CD4-positive, alpha-beta T cell treated with Interleukin-4 for 1 hour (primary cell): ENCODE results near the gene LMBRD2.
"Not testable (repeated sequence)": the region's sequence is repeated elsewhere in the genome, so short reads cannot be mapped to it uniquely, and the experiment has no call there.

Experiments
- DNase-seq, 2 donors: peaks; one replicate each; pipeline ENCODE4 v3.0.0-alpha.2; 2020 to 2022

LMBRD2 gene

DNA sequence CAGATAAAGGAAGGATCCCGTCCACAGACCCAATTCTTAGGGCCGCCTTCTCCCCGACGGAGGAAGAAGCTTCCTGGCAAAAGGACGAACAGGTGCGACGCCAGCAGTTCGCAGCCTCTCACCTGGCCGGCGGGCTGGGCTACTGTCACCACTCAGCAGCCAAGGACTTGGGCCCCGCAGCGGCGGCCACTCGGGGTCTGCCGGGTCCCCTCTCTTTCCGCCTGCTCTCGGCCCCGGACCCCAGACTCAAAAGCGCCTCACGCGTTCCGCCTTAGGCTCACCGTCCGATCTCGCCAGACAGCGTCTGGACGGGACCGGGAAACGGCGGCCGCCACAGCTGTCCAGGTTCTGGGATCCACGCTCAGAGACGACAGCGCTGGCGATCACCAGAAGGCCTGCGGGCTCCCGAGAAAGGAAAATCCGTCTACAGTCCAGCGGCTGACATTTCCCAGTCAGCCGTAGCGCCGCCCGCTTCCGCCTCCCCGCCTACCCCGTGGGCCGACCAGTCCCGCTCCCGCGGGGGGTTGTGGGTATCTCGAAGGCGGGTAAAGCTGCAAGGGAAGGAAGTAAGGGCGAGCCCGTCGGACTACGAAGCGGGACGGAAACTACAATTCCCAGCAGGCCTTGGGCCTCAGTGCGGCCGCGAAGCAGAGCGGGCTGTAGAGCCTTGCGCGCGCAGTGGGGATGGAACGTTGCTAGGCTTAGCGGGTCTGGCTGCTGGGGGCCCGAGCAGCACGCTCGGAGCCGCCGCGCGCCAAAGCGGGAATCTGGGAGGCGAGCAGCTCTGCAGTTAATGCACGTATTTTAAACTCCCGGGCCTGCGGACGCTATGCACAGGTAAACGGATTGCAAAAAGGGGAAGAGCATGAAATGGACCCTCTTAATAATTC lies at the start of gene LMBRD2, which contains the start of gene SKP2:
LMBRD2 (minus strand) TSS at position 454 of the 890 bp plus-strand sequence. CDS start 8,538 bp downstream, outside the sequence.
SKP2 (plus strand) TSS at position 678 of the 890 bp plus-strand sequence; CDS start at position 830, 152 bp downstream.
- peak; percentile 96 to 97 for DNase-seq

DNA sequence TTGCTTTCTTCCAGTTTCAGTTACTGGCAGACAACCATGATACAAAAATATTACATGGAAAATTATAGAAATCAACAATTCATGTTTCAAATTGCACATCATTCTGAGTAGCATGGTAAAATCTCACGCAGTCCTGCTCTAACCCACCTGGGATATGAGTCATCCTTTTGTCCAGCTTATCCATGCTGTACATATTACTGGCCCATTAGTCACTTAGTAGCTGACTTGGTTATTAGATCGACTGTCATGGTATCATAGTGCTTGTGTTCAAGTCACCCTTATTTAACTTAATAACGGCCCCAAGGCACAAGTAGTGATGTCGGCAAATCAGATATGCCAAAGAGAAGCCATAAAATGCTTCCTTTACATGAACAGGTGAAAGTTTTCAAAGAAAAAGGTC lies 48.8 kb upstream of the LMBRD2 start:
- no peak for DNase-seq

DNA sequence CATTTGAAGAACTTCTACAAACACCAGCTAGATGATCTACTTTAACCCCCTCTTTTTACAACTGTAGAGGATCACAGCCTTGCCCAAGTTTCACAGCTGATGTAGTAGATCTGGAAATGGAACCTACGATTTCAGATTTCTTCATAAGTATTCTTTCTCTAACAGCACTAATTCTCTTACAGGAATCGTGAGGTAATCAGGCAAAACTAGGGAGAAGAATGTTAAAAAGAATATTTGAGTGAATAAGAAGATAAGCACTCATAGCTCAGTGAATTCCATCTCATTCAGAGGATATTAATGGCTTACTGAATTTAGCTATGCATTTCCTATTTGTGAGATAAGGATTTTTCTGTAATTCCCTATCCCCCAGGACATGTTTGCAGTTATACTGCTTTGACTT lies 47.9 kb upstream of the LMBRD2 start:
- no peak for DNase-seq

DNA sequence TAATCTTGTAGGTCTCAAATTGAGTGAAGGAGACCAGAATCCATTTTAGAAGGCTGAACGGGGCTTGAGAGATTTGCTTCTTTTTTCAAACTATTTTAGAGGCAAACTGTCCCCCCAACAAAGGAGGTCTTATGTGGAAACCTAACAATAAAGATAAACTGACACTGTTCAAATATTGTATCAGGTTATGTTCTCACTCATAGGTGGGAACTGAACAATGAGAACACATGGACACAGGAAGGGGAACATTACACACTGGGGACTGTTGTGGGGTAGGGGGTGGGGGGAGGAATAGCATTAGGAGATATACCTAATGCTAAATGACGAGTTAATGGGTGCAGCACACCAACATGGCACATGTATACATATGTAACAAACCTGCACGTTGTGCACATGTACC lies 47.1 kb upstream of the LMBRD2 start:
- not testable (repeated sequence) for DNase-seq

DNA sequence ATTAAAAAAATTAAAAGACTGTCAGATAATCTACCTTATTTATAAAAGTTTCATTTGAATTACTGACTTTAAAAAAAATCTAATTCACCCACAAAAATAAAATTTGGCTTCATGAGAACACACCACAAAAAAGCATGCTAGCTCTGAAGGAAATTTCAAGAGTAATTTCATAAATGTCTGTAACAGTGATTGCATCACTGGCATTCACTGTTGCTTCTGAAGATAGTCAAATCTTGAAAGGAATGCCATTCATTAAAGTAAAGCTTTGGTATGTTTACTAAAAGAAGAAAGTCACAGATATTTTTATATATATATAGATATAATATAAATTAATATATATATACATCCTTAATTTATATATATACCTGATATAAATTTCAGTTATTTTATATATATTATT lies 46.6 kb upstream of the LMBRD2 start:
- no peak for DNase-seq

DNA sequence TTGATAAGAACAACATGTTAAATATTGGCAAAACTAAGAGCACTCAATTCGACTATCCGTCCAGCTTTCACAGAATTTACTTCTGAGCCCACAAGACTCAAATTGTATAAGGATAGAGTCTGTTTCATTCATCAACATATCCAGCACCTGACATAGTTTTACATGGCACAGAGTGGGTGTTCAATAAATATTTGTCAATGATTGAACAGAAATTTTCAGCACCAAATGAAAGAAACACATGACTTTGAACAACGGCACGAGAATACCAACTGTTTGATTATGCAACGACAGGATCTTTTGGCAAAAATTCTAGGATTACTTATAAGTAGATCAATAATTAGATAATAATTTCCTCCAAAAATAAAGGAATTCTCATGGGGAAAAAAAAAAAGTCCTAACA lies 42.1 kb upstream of the LMBRD2 start:
- no peak for DNase-seq

DNA sequence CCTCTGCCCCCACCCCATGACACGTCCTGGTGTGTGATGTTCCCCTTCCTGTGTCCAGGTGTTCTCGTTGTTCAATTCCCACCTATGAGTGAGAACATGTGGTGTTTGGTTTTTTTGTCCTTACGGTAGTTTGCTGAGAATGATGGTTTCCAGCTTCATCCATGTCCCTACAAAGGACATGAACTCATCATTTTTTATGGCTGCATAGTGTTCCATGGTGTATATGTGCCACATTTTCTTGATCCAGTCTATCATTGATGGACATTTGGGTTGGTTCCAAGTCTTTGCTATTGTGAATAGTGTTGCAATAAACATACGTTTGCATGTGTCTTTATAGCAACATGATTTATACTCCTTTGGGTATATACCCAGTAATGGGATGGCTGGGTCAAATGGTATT lies 32.7 kb upstream of the LMBRD2 start:
- DNase-seq, result not testable (repeated sequence)

DNA sequence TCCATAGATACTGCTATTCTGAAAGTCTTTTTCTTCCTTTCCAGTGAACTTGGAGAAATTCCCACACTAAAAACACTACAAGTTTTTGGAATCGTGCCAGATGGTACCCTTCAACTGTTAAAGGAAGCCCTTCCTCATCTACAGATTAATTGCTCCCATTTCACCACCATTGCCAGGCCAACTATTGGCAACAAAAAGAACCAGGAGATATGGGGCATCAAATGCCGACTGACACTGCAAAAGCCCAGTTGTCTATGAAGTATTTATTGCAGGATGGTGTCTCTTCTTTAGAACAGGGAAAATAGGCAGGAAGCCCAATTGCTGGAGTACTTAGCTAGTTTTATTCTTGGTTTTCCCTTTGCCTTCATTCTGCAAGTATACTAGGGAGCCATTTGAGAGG lies 30.1 kb upstream of the LMBRD2 start:
- DNase-seq, result no peak

DNA sequence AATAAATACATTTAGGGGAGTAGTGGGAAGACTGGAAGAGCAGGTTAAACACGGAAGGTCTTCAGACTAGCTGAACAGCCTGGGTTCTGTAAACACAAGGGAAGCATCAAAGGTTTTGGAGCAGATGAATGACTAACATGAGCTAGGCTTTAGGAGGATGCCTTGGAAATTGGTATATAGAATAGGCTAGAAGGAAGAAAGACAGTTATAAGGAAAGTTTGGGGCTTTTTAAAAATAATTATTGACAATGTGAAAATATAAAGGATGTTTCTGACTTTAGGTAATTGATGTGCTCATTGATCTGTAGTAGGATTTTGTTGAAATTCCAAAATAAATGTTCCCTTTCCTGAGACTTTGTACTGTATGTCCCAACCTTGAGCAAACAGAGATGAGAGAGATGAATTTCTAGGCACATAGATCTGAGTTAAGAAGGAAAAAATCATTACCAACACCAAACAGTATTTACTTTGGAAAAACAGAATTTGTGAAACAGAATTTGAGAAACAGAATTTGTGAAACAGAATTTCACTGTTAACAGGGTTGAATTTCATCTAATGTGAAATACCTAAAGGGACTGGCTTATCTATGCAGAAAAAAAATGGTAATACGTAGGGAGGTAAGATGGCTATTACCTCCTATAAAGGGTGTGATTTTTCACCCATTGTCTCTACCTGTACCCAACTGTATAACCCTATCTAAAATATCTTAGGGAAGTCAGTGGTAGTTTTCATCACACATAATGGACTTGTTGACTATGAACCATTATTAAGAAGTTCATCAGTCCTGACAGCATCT lies 29.1 kb upstream of the LMBRD2 start:
- DNase-seq, result no peak

DNA sequence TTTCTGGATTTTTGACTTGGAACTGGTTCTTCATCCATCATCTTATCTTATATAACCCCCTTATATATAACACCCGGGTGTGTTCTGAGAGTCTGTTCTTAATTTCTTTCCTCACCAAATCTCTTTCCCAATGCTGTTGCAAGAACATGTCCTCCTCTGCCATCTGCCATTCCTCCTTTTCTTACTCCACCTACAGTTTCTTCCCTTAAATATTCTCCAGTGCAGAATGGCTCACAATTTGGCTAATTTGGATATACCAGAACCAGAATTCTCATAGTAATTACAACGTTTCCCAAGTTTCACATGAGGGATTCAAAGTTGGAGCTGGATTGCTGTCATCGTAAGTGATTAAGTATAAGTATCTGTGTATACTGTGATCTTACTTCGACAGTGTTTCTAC lies 28.3 kb upstream of the LMBRD2 start:
- DNase-seq, result no peak

DNA sequence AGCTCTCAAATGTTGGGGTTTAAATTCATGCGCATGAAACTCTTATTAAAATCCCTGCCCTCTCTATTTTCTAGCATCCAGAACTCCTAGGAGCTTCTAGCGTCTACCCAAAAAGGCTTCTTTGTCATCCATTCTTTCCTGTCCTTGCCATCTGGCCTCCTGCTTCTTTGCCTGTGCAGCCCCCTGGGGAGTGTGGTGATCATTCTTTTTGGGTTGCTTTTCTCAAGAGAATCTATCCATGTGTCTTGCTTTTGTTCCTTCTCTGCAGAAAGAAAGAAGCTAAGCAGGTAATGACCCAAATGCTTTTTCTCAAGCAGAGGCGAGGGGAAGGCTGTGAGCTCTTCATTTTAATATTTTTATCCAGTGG lies 26.8 kb upstream of the LMBRD2 start:
- DNase-seq, result no peak

DNA sequence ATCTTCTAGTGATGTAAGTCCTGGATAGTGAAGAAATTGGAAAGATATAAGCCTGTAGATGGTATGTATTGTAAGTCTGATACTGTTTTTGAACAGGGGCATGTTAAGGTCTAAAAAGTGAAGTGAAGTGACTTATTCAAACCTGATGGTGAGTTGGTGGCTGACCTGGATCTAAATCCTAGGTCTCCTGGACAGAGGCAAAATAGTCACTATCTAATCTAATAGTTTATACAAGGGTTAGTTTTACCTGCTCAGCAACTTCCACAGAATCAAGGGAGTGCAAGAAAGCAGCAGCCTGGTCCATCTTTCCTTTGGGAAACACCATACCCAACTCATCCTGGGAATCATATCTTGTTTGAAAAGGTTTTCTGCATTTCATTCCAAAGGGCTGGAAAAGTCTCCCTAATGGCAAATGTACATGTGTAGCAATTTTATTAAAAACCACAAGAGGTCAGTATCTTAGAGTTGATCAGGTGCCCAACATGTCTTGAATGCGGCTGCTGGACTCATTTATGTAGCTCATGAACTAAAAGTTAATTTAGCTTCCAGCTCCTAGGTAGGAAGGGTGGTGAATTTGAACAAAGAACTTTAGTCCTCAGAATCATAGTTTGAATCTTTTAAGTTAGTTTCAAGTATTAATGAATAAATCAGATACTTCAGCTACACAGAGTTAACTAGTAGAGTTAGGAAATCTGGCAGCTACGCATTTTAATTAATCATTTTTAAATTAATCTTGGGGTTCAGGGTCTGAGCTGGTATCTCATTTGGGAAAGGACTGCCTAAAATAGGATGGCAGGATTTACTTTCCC lies 26.2 kb upstream of the LMBRD2 start:
- no peak for DNase-seq

DNA sequence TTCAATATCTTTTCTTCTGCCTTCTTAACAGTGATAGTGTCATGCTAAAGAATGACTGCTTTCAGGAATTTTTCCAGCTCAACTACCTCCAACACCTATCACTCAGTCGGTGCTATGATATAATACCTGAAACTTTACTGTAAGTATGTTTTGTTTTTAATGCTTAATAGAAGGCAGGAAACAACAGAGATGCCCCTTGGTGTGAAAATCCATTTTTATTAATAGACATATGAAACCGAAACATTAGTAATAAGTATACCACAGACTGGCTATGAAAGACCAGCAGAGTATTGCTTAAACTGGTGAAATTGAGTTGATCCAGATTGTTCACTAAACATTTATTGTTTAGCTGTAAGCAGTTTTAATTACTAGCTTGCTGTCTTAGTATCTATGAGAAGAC lies 25.5 kb upstream of the LMBRD2 start:
- DNase-seq, result no peak

DNA sequence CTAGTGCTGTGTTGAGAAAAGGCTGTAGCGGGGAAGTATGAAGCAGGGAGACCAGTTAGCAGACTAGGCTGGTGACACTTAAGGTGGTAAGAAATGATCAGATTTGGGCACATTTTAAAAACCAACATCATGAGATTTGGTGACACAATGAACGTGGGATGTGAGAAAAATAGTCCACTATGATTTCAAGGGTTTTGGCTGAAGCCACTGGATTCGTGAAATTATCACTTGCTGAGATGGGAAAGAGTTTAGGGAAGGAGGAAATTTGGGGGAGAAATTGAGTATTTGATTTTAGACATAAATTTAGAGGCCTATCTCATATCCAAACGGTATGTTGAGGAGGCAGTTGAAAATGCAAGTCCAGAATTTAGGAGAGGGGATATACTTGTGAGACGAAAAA lies 23.4 kb upstream of the LMBRD2 start:
- DNase-seq, result no peak

DNA sequence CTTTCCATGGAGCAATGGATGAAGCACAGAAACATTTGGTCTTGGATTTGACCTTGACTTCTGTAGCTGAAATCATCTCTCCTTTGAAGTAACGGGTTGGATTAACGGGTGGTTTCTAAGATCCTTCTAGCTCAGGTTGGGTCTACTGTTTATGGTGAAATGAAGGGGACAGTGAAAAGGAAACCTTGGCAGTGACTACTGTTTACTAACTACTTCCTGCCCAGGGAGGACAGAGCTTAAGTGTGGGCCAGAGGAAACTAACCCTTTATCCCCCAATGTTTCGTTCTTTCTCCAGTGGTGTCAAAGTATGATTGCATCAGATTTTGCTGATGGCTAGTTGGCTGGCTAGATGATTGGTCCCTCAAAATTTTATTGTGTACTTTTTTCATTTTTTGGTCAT lies 22.4 kb upstream of the LMBRD2 start:
- no peak for DNase-seq

DNA sequence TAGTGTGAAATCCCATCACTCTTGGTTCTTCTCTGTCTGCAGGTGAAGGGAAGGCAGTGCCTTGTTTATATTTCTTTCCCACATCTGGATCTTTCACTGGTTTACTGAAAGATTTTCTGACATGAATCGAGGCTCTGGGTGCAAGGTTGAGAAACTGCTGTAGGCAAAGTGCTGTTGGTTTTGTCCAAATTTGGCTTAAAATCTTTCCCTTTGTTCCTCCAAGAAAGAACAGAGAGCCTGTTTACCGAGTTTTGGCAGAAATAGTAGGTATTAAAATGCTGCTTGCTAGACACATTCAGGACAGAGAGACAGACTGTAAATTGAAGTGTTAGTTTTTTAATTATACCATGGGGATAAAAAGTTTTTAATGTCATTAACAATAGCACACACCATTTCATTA lies 21.7 kb upstream of the LMBRD2 start:
- no peak for DNase-seq

DNA sequence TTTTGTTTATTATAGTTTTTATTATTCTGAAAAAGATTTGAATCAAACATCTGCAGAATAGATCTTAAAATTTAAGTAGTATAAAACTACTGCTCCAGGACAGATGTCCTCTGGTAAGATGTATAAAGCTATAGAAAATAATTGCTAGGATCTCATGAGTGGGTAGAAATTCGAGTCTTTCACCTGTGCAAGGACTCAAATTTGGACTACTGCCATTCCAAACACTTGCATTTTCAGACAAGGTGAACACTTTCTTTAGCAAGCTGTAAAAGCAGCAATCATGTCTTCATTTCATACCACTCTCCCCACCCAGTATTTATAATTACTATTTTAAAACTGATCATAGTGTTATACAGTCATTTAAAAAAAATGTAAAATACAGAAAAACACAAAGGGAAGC lies 20.9 kb upstream of the LMBRD2 start:
- DNase-seq, result no peak

DNA sequence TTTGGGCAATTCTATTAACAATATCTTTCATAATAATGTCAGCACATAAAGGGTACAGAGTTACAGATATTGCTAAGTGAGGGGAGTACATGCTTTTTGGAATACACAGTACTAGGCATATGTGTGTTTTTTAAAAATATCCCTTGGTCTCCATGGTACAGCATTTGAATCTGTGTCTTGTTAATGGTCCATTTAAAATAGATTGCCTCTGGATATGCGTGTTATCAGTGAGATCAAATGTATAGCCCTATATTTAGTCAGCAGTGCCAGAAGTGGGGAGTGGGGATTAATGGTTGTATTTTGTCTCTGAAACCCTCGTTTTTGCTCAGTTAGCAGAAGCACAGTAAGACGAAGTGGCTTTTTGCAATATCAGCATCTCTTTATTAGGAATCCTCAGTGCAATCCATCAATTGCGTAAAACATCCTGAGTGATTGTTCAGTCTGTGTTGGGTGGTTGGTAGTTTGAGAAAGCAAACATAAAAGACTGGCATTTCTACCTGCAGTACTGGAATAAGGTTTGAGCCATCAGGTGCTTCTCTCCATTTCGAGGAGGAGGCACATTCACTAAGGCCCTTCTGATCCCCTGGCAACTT lies 19.2 kb upstream of the LMBRD2 start:
- no peak for DNase-seq

DNA sequence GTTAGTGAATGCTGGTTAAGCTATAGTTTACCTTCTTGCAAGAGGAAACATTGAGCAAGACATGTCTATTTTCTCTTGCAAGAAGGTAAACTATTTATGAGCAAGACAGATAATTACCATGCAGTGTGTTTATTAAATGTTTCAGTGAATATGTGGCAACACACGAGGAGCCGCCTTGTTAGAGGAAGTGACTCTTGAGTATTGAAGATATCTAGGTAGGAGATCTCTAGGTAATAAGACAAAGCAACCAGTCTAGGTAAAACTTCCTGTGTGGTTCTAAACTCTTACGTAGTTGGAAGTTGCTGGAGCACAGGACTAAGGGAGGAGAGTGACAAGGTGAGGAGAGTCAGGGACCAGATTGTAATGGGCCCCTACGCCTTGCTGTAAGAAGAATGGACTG lies 17.1 kb upstream of the LMBRD2 start:
- peak in 1 of 2 donors; percentile 26 for DNase-seq

DNA sequence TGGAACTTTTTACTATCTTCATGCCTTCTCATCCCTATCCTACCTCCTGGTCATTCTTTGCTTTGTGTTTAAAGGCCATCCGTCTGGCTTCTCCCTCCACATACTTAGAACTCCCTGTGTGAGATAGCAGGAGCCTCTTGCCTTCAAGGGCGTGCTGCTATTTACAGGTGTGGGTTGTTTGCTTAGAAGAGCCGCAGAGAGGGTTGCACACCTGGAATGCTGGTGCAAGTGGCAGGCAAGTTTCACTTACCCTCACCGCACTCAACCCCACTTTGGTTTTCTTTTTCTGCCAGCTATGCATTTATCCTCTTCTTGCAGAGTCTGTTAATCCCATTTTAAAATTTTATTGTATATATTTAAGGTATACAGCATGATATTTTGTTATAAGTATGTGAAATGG lies 12.8 kb upstream of the LMBRD2 start:
- DNase-seq, result no peak

DNA sequence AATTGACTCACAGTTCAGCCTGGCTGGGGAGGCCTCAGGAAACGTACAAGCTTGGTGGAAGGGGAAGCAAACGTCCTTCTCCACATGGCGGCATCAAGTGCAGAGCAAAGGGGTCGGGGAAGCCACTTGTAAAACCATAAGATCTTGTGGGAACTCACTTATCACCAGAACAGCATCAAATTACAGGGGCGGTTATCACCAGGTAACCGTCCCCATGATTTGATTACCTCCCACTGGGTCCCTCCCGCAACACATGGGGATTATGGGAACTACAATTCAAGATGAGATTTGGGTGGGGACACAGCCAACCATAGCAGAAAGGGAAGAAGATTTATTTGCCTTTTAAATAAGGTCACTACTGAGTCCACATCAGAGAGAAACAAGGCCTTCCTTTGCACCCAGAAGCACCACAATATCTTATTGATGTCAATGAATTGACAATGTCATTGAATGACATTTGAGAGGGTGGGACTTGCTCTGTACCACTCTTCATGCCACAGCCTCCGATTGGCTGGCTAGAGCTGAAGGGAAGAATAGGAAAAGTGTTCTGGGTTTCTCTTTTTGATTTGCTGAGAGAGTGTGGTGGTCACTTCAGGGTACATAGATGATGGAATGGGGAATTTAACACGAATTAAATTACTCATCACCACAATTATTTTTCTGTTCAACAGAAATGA lies 11.3 kb upstream of the LMBRD2 start:
- DNase-seq, result no peak

DNA sequence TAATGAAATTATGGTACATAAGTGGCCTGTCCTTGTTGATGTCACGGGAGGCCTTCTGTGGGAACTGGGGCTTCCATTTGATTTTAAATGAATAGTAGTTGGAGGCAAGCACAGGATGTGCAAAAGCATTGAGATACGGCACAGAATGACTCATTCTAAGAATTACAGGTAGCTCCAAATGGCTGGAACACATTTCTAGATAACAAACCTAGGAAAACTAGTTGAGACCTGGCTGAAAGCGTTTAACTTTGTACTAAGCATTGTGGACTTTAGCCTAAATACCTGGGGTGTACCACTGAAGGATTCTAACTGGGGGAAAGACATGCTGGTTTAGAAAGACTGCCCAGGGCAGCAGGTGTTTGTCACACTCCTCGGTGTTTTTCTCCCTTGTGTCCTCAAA lies 9.7 kb upstream of the LMBRD2 start:
- DNase-seq, result no peak
